ENCODE measurements around the gene JRKL.

DNA sequence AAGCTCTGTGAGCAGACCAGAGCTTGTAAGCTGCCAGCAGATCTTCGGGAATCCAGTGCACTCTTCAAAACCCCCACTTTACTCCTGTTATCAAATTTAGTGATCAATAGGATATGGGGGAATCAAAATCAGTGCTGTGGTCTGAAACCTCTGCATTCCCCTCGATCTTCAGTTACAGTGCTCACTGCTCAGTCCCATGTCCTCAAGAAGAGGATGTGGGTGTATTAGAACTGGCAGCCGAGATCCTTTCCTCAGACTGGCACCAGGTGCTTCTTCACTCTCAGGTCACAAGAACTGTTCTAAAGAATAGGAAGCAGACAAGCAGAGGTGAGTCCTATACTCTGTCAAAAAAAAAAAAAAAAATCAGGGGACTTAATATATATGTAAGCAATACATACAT, 31.5 kb upstream of the JRKL start:
- TF ChIP-seq, protein P1, sequence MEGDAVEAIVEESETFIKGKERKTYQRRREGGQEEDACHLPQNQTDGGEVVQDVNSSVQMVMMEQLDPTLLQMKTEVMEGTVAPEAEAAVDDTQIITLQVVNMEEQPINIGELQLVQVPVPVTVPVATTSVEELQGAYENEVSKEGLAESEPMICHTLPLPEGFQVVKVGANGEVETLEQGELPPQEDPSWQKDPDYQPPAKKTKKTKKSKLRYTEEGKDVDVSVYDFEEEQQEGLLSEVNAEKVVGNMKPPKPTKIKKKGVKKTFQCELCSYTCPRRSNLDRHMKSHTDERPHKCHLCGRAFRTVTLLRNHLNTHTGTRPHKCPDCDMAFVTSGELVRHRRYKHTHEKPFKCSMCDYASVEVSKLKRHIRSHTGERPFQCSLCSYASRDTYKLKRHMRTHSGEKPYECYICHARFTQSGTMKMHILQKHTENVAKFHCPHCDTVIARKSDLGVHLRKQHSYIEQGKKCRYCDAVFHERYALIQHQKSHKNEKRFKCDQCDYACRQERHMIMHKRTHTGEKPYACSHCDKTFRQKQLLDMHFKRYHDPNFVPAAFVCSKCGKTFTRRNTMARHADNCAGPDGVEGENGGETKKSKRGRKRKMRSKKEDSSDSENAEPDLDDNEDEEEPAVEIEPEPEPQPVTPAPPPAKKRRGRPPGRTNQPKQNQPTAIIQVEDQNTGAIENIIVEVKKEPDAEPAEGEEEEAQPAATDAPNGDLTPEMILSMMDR (conservative IDR thresholded peaks at IDR 0.05), result no peak
- TF ChIP-seq EZH2 (IDR thresholded peaks at IDR 0.05; ENCODE audit: low read depth), result no peak

Data from PC-9 (cell line).